ENCODE results near the gene OSTM1. TPM values are rescaled to one million over a fixed set of nuclear protein-coding genes. Genes with fewer than 3 reads are reported as not detected.
A peak's percentile ranks its signal among the peaks of the same experiment; 100 is the strongest.

Gene OSTM1
- total and polyA plus RNA-seq, 2 donors (not counting 1 experiment from before 2014, with no cell fraction given): 6.2 to 41.7 TPM

DNA sequence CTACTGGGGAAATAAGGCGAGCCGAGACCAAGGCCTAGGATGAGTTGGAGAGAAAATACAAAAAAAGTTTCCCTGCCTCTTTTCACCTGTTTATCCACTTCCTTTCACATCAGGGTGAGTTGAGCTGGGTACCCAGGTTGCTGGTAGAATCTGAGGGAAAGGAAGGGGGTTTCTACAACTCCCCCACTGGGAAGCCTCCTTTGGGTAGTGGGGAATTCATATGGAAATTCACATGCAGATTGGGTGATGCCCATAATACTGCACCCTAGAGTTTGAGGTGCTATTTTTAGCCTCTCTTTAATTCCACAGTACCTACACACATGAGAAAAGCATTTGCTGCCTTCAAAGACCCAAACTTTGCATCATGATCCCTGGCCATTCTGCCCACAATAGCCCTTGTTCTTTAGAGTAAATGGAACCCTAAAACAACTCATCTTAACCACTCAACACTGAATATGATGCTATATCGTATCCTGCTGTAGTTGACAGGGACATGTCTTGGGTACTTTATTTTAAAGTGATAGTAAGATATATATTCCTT, 2.7 kb downstream of the OSTM1 start:
- Histone ChIP-seq H3K9me3 (ENCODE audit: control extremely low read depth in 1 of 3, control insufficient read depth in 2 of 3, insufficient read depth in 1 of 3, low read length in 2 of 3) (no peaks in the 10 kb centered on the region), H4K20me1 (ENCODE audit: control insufficient read depth, insufficient read depth, low read length, poor library complexity, severe bottlenecking) (no peaks in the 10 kb centered on the region), H3K27ac (ENCODE audit: low read length in 2 of 2) (no peak overlapping the region), H3K4me2 (replicated peaks; ENCODE audit: low read depth, low read length, poor library complexity, severe bottlenecking) (no peak overlapping the region), H3K27me3 (replicated peaks in 1 of 4; ENCODE audit: control extremely low read depth in 1 of 4, control insufficient read depth in 3 of 4, insufficient read depth in 4 of 4, low read length in 3 of 4) (no peaks in the 10 kb centered on the region), H3K4me3 (ENCODE audit: control extremely low read depth in 1 of 5, extremely low read depth in 1 of 5, insufficient read depth in 1 of 5, low read depth in 2 of 5, low read length in 4 of 5) (no peak overlapping the region), H3K79me2 (ENCODE audit: control insufficient read depth, insufficient read depth, low read length) (peaks cover 48% of the 10 kb centered on the region), H3K9ac (ENCODE audit: low read length) (no peak overlapping the region), H3K4me1 (ENCODE audit: control insufficient read depth in 2 of 2, insufficient read depth in 2 of 2, low read length in 2 of 2) (peaks cover 23 to 25% of the 10 kb centered on the region in 2 donors), H2AFZ (ENCODE audit: insufficient read depth, low read depth, low read length, poor library complexity, severe bottlenecking) (no peak overlapping the region), H3K36me3 (replicated peaks in 1 of 2; ENCODE audit: control extremely low read depth in 1 of 2, control insufficient read depth in 1 of 2, extremely low read depth in 1 of 2, insufficient read depth in 2 of 2, low read length in 1 of 2) (peaks cover 4% of the 10 kb centered on the region in 2 experiments)
- no peaks in the 10 kb centered on the region for H3K27me3 Mint-ChIP-seq
- WGBS (ENCODE audit: insufficient coverage): no CpG with 5 or more reads among the region's 3 CpGs
- no peak overlapping the region for H3K27ac Mint-ChIP-seq
- no peak for ATAC-seq (ENCODE audit: low read depth)
- TF ChIP-seq, protein P1, sequence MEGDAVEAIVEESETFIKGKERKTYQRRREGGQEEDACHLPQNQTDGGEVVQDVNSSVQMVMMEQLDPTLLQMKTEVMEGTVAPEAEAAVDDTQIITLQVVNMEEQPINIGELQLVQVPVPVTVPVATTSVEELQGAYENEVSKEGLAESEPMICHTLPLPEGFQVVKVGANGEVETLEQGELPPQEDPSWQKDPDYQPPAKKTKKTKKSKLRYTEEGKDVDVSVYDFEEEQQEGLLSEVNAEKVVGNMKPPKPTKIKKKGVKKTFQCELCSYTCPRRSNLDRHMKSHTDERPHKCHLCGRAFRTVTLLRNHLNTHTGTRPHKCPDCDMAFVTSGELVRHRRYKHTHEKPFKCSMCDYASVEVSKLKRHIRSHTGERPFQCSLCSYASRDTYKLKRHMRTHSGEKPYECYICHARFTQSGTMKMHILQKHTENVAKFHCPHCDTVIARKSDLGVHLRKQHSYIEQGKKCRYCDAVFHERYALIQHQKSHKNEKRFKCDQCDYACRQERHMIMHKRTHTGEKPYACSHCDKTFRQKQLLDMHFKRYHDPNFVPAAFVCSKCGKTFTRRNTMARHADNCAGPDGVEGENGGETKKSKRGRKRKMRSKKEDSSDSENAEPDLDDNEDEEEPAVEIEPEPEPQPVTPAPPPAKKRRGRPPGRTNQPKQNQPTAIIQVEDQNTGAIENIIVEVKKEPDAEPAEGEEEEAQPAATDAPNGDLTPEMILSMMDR (IDR thresholded peaks at IDR 0.05): no peak
- intact Hi-C loops (cut with micrococcal nuclease): loop anchor here (10.0 kb wide), 1 partner anchor 223 kb away; the partner anchor contains the start of gene AFG1L
- DNase-seq: no peak
- peaks cover 26% of the 10 kb centered on the region for H3K4me1 Mint-ChIP-seq
- ChIA-PET CTCF (interaction anchor here (0.7 kb wide), 1 partner anchor 455 kb away, joined by 3 read pairs; no protein-coding TSS in a partner anchor), POLR2A (no interaction called here)
- no peaks in the 10 kb centered on the region for H3K9me3 Mint-ChIP-seq (ENCODE audit: insufficient read depth)
- no peak overlapping the region for H3K4me3 Mint-ChIP-seq

DNA sequence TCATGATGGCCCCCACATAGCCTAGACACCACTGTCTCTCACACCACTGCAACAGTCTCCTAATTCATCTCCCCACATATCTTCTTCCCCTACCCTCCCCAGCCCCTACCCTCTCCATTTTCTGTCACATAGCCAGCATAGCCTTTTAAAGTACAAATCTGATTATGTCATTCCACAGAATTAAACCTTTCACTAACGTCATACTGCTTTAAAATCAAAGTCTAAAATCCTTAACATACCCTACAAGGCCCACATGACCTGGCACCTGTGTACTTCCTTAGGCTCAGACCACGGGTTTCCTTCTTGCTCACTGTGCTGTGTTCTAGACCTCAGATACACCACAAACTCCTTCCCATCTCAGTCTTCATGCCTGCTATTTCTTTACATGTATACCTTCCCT, 5.9 kb downstream of the OSTM1 start:
- ATAC-seq (ENCODE audit: low read depth): peak; percentile 41

More for the DNA sequence above, 5.9 kb downstream of the OSTM1 start:
- ChIA-PET CTCF (interaction anchor here (0.5 to 1.0 kb wide), 2 partner anchors 13 to 936 kb away, joined by 3 read pairs; no protein-coding TSS in a partner anchor), POLR2A (no interaction called here)
- intact Hi-C loops (cut with micrococcal nuclease): no loop called here
- Histone ChIP-seq H3K4me2 (replicated peaks; ENCODE audit: low read depth, low read length, poor library complexity, severe bottlenecking) (no peak overlapping the region), H3K4me1 (ENCODE audit: control insufficient read depth in 2 of 2, insufficient read depth in 2 of 2, low read length in 2 of 2) (peaks cover 12 to 14% of the 10 kb centered on the region in 2 donors), H3K9ac (ENCODE audit: low read length) (peak overlapping the region; percentile 6), H3K36me3 (replicated peaks in 1 of 2; ENCODE audit: control extremely low read depth in 1 of 2, control insufficient read depth in 1 of 2, extremely low read depth in 1 of 2, insufficient read depth in 2 of 2, low read length in 1 of 2) (peaks cover 4 to 11% of the 10 kb centered on the region in 2 experiments), H4K20me1 (ENCODE audit: control insufficient read depth, insufficient read depth, low read length, poor library complexity, severe bottlenecking) (no peaks in the 10 kb centered on the region), H3K9me3 (ENCODE audit: control extremely low read depth in 1 of 3, control insufficient read depth in 2 of 3, insufficient read depth in 1 of 3, low read length in 2 of 3) (no peaks in the 10 kb centered on the region), H3K4me3 (ENCODE audit: control extremely low read depth in 1 of 5, extremely low read depth in 1 of 5, insufficient read depth in 1 of 5, low read depth in 2 of 5, low read length in 4 of 5) (no peak overlapping the region), H3K27me3 (replicated peaks in 1 of 4; ENCODE audit: control extremely low read depth in 1 of 4, control insufficient read depth in 3 of 4, insufficient read depth in 4 of 4, low read length in 3 of 4) (no peaks in the 10 kb centered on the region), H3K27ac (ENCODE audit: low read length in 2 of 2) (peak overlapping the region in 1 of 2 donors; percentile 7), H3K79me2 (ENCODE audit: control insufficient read depth, insufficient read depth, low read length) (peaks cover 31% of the 10 kb centered on the region), H2AFZ (ENCODE audit: insufficient read depth, low read depth, low read length, poor library complexity, severe bottlenecking) (no peak overlapping the region)
- peak; percentile 53 for DNase-seq
- H3K4me1 Mint-ChIP-seq: peaks cover 15% of the 10 kb centered on the region
- H3K27ac Mint-ChIP-seq: no peak overlapping the region
- no peaks in the 10 kb centered on the region for H3K9me3 Mint-ChIP-seq (ENCODE audit: insufficient read depth)
- H3K4me3 Mint-ChIP-seq: no peak overlapping the region
- WGBS (ENCODE audit: insufficient coverage): 7% methylated on average over 2 of the region's 2 CpGs
- no peak for TF ChIP-seq EZH2 (IDR thresholded peaks at IDR 0.05; ENCODE audit: borderline replicate concordance, insufficient read depth, low read depth, low read length, poor library complexity, severe bottlenecking)
- TF ChIP-seq, protein P1 (IDR thresholded peaks at IDR 0.05): no peak
- H3K27me3 Mint-ChIP-seq: no peaks in the 10 kb centered on the region

All from B cell (primary cell).